ENCODE measurements around the gene PTPRR.

DNA sequence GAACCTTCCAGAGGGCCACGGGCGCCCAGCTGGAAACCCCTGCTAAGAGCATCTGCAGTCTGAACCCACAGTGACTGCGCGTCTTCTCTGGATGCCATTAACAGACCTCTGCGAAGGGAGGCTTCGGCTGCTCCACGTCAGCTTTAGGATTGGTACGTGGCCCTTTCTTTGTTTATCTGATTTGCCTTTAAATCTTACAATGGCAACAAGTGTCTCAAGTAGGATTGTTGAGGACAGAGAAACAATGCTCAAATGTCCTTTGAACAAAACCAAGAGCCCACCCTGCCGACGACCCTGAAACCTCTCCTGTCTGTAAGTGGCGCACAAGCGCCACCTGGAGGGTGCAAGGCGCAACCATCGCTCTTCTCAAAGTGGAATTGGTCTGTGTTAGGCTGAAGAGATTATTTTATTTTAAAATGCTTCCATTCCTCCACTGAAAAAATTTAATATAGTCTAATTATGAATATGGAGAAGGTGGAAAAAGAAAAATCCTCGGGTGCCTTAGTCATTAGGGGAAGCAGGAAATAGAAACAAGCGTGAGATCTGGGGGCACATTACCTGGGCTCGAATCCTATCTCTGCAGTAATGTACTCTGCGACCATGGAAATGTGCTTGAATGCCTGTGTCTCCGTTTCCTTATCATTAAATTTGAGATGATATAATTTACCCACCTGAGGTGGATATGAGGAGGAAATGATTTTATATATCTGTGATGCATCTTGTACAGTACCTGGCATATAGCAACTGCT lies 200.7 kb downstream of the PTPRR start:
- no peak for TF ChIP-seq EZH2 (IDR thresholded peaks at IDR 0.05; ENCODE audit: borderline replicate concordance, control insufficient read depth, low read depth, low read length)
- TF ChIP-seq SP1 (IDR thresholded peaks at IDR 0.05; ENCODE audit: low read depth, low read length), result no peak
- no peak for TF ChIP-seq EP300 (IDR thresholded peaks at IDR 0.05; ENCODE audit: borderline replicate concordance in 1 of 2, control insufficient read depth in 1 of 2, low read depth in 2 of 2, low read length in 2 of 2)
